Measurements from ENCODE around the gene RBM47.
"Not testable (repeated sequence)": the region's sequence is repeated elsewhere in the genome, so short reads cannot be mapped to it uniquely, and the experiment has no call there.

The RBM47 gene

GRCh38 chr4:40409835-40410234 is 219.8 kb downstream of the RBM47 start:
- H3K79me2 ChIP-seq (ENCODE audit: insufficient read depth, low read length): no peaks in the 10 kb centered on the region
- H4K20me1 ChIP-seq (ENCODE audit: low read depth, low read length): no peaks in the 10 kb centered on the region
- no peak overlapping the region for H2AFZ ChIP-seq (ENCODE audit: low read depth, low read length, severe bottlenecking)
- no peaks in the 10 kb centered on the region for H3K27me3 ChIP-seq (ENCODE audit: low read length)
- no peak overlapping the region for H3K9ac ChIP-seq (ENCODE audit: low read length)
- no peaks in the 10 kb centered on the region for H3F3A ChIP-seq (ENCODE audit: insufficient read depth)
- no peak overlapping the region for H3K27ac ChIP-seq (ENCODE audit: low read depth, low read length)
- no peaks in the 10 kb centered on the region for H3K9me3 ChIP-seq (ENCODE audit: insufficient read depth, low read length)
- no peak overlapping the region for H3K4me3 ChIP-seq (ENCODE audit: insufficient read depth, low read length, poor library complexity, severe bottlenecking)
- H3K36me3 ChIP-seq (ENCODE audit: low read length): no peaks in the 10 kb centered on the region
- H3K9me2 ChIP-seq (replicated peaks; ENCODE audit: insufficient read depth, low read length): no peaks in the 10 kb centered on the region
- no peak overlapping the region for H3K4me2 ChIP-seq (ENCODE audit: low read depth, low read length, poor library complexity, severe bottlenecking)
- TF ChIP-seq CTCF (IDR thresholded peaks at IDR 0.05; ENCODE audit: insufficient read depth, low read length, poor library complexity, severe bottlenecking): no peak

DNA sequence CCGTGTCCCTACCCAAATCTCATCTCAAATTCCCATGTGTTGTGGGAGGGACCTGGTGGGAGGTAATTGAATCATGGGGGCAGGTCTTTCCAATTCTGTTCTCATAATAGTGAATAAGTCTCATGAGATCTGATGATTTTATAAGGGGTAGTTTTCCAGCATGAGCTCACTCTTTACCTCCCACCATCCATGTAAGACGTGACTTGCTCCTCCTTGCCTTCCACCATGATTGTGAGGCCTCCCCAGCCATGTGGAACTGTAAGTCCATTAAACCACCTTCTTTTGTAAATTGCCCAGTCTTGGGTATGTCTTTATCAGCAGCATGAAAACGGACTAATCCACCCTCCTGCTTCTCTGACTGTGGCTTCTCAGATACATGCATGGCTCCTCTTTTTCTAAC is 222.2 kb downstream of the RBM47 start:
- H3K9ac ChIP-seq (ENCODE audit: low read length); H3K4me2 ChIP-seq (ENCODE audit: low read depth, low read length, poor library complexity, severe bottlenecking); H3K4me3 ChIP-seq (ENCODE audit: insufficient read depth, low read length, poor library complexity, severe bottlenecking); H3K27me3 ChIP-seq (ENCODE audit: low read length); H3F3A ChIP-seq (ENCODE audit: insufficient read depth); H2AFZ ChIP-seq (ENCODE audit: low read depth, low read length, severe bottlenecking); H3K9me3 ChIP-seq (ENCODE audit: insufficient read depth, low read length); H4K20me1 ChIP-seq (ENCODE audit: low read depth, low read length); H3K36me3 ChIP-seq (ENCODE audit: low read length); H3K9me2 ChIP-seq (replicated peaks; ENCODE audit: insufficient read depth, low read length); H3K79me2 ChIP-seq (ENCODE audit: insufficient read depth, low read length); H3K27ac ChIP-seq (ENCODE audit: low read depth, low read length): not testable (repeated sequence)

DNA sequence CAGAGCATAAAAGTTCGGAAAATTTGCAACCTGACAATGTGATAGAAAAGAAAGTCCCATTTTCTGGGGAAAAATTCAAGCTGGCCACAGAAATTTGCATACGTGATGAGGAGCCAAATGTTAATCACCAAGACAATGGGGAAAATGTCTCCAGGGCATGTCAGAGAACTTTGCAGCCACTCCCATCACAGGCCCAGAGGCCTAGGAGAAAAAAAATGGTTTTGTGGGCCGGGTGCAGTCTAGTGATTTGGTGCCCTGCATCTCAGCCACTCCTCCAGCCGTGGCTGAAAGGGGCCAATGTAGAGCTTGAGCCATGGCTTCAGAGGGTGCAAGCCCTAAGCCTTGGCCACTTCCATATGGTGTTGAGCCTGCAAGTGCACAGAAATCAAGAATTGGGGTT is 223.3 kb downstream of the RBM47 start:
- Histone ChIP-seq H3K27ac (ENCODE audit: low read depth, low read length) (no peak overlapping the region), H2AFZ (ENCODE audit: low read depth, low read length, severe bottlenecking) (no peak overlapping the region), H3K4me3 (ENCODE audit: insufficient read depth, low read length, poor library complexity, severe bottlenecking) (no peak overlapping the region), H3K4me2 (ENCODE audit: low read depth, low read length, poor library complexity, severe bottlenecking) (no peak overlapping the region), H3K79me2 (ENCODE audit: insufficient read depth, low read length) (no peaks in the 10 kb centered on the region), H4K20me1 (ENCODE audit: low read depth, low read length) (no peaks in the 10 kb centered on the region), H3K9me2 (replicated peaks; ENCODE audit: insufficient read depth, low read length) (no peaks in the 10 kb centered on the region), H3F3A (ENCODE audit: insufficient read depth) (no peaks in the 10 kb centered on the region), H3K9ac (ENCODE audit: low read length) (no peak overlapping the region), H3K27me3 (ENCODE audit: low read length) (no peaks in the 10 kb centered on the region), H3K9me3 (ENCODE audit: insufficient read depth, low read length) (no peaks in the 10 kb centered on the region), H3K36me3 (ENCODE audit: low read length) (no peaks in the 10 kb centered on the region)
- no peak for TF ChIP-seq EZH2phosphoT487 (conservative IDR thresholded peaks at IDR 0.05; ENCODE audit: low read length)
- TF ChIP-seq CTCF (IDR thresholded peaks at IDR 0.05; ENCODE audit: insufficient read depth, low read length, poor library complexity, severe bottlenecking): no peak

- H3K4me2 ChIP-seq (ENCODE audit: low read depth, low read length, poor library complexity, severe bottlenecking): no peak overlapping the region
- no peaks in the 10 kb centered on the region for H3K9me3 ChIP-seq (ENCODE audit: insufficient read depth, low read length)
- no peak overlapping the region for H3K4me3 ChIP-seq (ENCODE audit: insufficient read depth, low read length, poor library complexity, severe bottlenecking)
- no peaks in the 10 kb centered on the region for H3K36me3 ChIP-seq (ENCODE audit: low read length)
- no peaks in the 10 kb centered on the region for H3K27me3 ChIP-seq (ENCODE audit: low read length)
- no peak overlapping the region for H2AFZ ChIP-seq (ENCODE audit: low read depth, low read length, severe bottlenecking)
- no peak overlapping the region for H3K9ac ChIP-seq (ENCODE audit: low read length)
- TF ChIP-seq CTCF (IDR thresholded peaks at IDR 0.05; ENCODE audit: insufficient read depth, low read length, poor library complexity, severe bottlenecking): no peak
- TF ChIP-seq EZH2phosphoT487 (conservative IDR thresholded peaks at IDR 0.05; ENCODE audit: low read length): no peak
- H3K79me2 ChIP-seq (ENCODE audit: insufficient read depth, low read length): no peaks in the 10 kb centered on the region
- H3K27ac ChIP-seq (ENCODE audit: low read depth, low read length): no peak overlapping the region
- H4K20me1 ChIP-seq (ENCODE audit: low read depth, low read length): no peaks in the 10 kb centered on the region
- H3K9me2 ChIP-seq (replicated peaks; ENCODE audit: insufficient read depth, low read length): no peaks in the 10 kb centered on the region
- H3F3A ChIP-seq (ENCODE audit: insufficient read depth): no peaks in the 10 kb centered on the region
Observed at GRCh38 chr4:40405193-40405592, 224.5 kb downstream of the RBM47 start.
